Thyroid gland (tissue), 4 donors: ENCODE measurements around the gene KRTAP5-1.
"Not testable (repeated sequence)": the region's sequence is repeated elsewhere in the genome, so short reads cannot be mapped to it uniquely, and the experiment has no call there.

Source experiments
- POLR2A ChIP-seq, 2 donors: fragments of 450-650 bp; IDR thresholded peaks; one replicate each; pipeline ENCODE4 v1.6.1; 2017; ENCODE audit warnings: antibody characterized with exemption in 2 of 2, mild to moderate bottlenecking in 2 of 2, moderate library complexity in 1 of 2
- TF ChIP-seq, protein P1 (sequence below), 6 experiments: fragments of 200-600 bp in 3 of 6; fragments of 450-650 bp in 3 of 6; sonication (generic) in 3 of 6; IDR thresholded peaks; one replicate each; pipeline ENCODE4 v1.5.1; 2016 to 2019; ENCODE audit warnings: antibody characterized with exemption in 6 of 6, mild to moderate bottlenecking in 2 of 6, inconsistent platforms in 1 of 6, moderate library complexity in 1 of 6

DNA sequence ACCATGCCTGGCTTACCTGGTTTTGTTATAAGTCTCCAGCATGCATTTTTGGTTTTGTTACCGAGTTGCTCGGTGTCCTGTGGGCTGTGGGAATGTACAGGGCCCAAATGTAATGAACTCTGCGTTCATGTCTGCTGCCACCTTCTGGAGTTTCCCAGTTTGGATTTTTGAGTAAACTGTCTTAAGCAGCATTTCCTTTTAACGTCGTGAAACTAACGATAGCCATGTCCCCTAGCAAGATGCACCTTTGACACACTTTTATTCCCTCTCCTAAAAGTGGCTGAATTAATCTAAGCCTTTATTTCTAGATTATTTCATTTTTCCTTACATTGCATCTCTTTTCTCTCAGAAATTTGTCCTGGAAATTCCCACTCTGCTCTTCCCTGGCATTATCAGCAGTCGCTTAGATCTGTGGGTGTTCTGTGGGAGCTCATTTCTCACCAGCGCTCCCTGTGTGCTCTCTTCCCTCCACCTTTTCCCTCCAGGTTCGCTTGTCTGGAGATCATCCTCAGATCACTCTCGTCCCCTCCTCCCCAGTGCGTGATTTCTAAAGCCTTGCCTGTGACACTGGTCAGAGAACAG, 11.0 kb upstream of the KRTAP5-1 start:
- TF ChIP-seq, protein P1, sequence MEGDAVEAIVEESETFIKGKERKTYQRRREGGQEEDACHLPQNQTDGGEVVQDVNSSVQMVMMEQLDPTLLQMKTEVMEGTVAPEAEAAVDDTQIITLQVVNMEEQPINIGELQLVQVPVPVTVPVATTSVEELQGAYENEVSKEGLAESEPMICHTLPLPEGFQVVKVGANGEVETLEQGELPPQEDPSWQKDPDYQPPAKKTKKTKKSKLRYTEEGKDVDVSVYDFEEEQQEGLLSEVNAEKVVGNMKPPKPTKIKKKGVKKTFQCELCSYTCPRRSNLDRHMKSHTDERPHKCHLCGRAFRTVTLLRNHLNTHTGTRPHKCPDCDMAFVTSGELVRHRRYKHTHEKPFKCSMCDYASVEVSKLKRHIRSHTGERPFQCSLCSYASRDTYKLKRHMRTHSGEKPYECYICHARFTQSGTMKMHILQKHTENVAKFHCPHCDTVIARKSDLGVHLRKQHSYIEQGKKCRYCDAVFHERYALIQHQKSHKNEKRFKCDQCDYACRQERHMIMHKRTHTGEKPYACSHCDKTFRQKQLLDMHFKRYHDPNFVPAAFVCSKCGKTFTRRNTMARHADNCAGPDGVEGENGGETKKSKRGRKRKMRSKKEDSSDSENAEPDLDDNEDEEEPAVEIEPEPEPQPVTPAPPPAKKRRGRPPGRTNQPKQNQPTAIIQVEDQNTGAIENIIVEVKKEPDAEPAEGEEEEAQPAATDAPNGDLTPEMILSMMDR (IDR thresholded peaks at IDR 0.05), result not testable (repeated sequence)
- not testable (repeated sequence) for TF ChIP-seq POLR2A (IDR thresholded peaks at IDR 0.05)
